Neural cell (in vitro differentiated cells): ENCODE data around the gene TPMT. TPM values are rescaled to one million over a fixed set of nuclear protein-coding genes. Genes with fewer than 3 reads are reported as not detected.

Experiments
- H2AFZ ChIP-seq: fragments of 200-600, 300-800 bp; sonication (generic), shearing (Covaris generic); 2 replicates; pipeline ENCODE4 v1.6.0; 2014; ENCODE audit warnings: low read depth, mild to moderate bottlenecking, antibody characterized with exemption, low read length, moderate library complexity
- H3F3A ChIP-seq: fragments of 200-600 bp; shearing (Covaris generic); 2 replicates; pipeline ENCODE4 v1.6.1; 2016; ENCODE audit warnings: mild to moderate bottlenecking, moderate library complexity, mixed read lengths, antibody characterized with exemption, low read length; ENCODE audit not compliant: insufficient read depth, poor library complexity, severe bottlenecking
- H3K27ac ChIP-seq: fragments of 200-600, 300-800 bp; sonication (generic), shearing (Covaris generic); 2 replicates; pipeline ENCODE4 v1.5.1; 2014; ENCODE audit warnings: mild to moderate bottlenecking, low read length, moderate library complexity
- H3K27me3 ChIP-seq: fragments of 300-800, 200-600 bp; sonication (generic), shearing (Covaris generic); 2 replicates; pipeline ENCODE4 v1.6.0; 2014; ENCODE audit warnings: mild to moderate bottlenecking, low read depth, low read length, moderate library complexity; ENCODE audit not compliant: insufficient read depth
- H3K36me3 ChIP-seq: fragments of 300-800, 200-600 bp; sonication (generic), shearing (Covaris generic); 2 replicates; pipeline ENCODE4 v1.5.1; 2014; ENCODE audit warnings: mild to moderate bottlenecking, antibody characterized with exemption, low read length, moderate library complexity; ENCODE audit not compliant: insufficient read depth
- H3K4me2 ChIP-seq: fragments of 300-800, 200-600 bp; sonication (generic), shearing (Covaris generic); 2 replicates; pipeline ENCODE4 v1.6.0; 2014; ENCODE audit warnings: mild to moderate bottlenecking, low read length
- H3K4me3 ChIP-seq: fragments of 300-800, 200-600 bp; sonication (generic), shearing (Covaris generic); 2 replicates; pipeline ENCODE4 v1.5.1; 2014; ENCODE audit warnings: mild to moderate bottlenecking, low read length, moderate library complexity
- H3K79me2 ChIP-seq: fragments of 200-600 bp; shearing (Covaris generic); replicated peaks from 2 replicates; pipeline ENCODE4 v1.6.0; 2014; ENCODE audit warnings: mild to moderate bottlenecking, low read length, moderate library complexity; ENCODE audit not compliant: insufficient read depth
- H3K9ac ChIP-seq: fragments of 300-800, 200-600 bp; sonication (generic), shearing (Covaris generic); 2 replicates; pipeline ENCODE4 v1.6.1; 2016; ENCODE audit warnings: mild to moderate bottlenecking, low read length, mixed read lengths
- H3K9me2 ChIP-seq: fragments of 200-600 bp; shearing (Covaris generic); 2 replicates; pipeline ENCODE4 v1.6.1; 2016; ENCODE audit warnings: mild to moderate bottlenecking, low read length, mixed read lengths; ENCODE audit not compliant: insufficient read depth
- H3K9me3 ChIP-seq: fragments of 200-600, 300-800 bp; sonication (generic), shearing (Covaris generic); 2 replicates; pipeline ENCODE4 v1.6.1; 2016; ENCODE audit warnings: mild to moderate bottlenecking, mixed run types, low read length, moderate library complexity, mixed read lengths
- H4K20me1 ChIP-seq: fragments of 200-600 bp; shearing (Covaris generic); 2 replicates; pipeline ENCODE4 v1.6.1; 2016; ENCODE audit warnings: mild to moderate bottlenecking, mixed run types; ENCODE audit not compliant: insufficient read depth
- CTCF ChIP-seq: fragments of 450-650 bp; IDR thresholded peaks from 2 replicates; pipeline ENCODE4 v1.5.1; 2014; ENCODE audit warnings: antibody characterized with exemption, mild to moderate bottlenecking, moderate library complexity; ENCODE audit not compliant: poor library complexity, severe bottlenecking
- EP300 ChIP-seq: fragments of 450-650 bp; conservative IDR thresholded peaks from 2 replicates; pipeline ENCODE4 v1.6.1; 2014; ENCODE audit warnings: antibody characterized with exemption, mild to moderate bottlenecking, moderate library complexity; ENCODE audit not compliant: poor library complexity, severe bottlenecking
- EZH2 ChIP-seq: fragments of 200-600, 300-800 bp; shearing (Covaris generic), sonication (generic); IDR thresholded peaks from 2 replicates; pipeline ENCODE4 v1.6.1; 2014; ENCODE audit warnings: antibody characterized with exemption, low read length, borderline replicate concordance, mild to moderate bottlenecking; ENCODE audit not compliant: insufficient read depth, poor library complexity, severe bottlenecking
- MXI1 ChIP-seq: fragments of 450-650 bp; conservative IDR thresholded peaks from 2 replicates; pipeline ENCODE4 v1.6.1; 2014; ENCODE audit warnings: antibody characterized with exemption, mild to moderate bottlenecking; ENCODE audit not compliant: poor library complexity, severe bottlenecking
- POLR2AphosphoS5 ChIP-seq: IDR thresholded peaks from 2 replicates; pipeline ENCODE4 v1.6.1; 2012
- RAD21 ChIP-seq: fragments of 450-650 bp; conservative IDR thresholded peaks from 2 replicates; pipeline ENCODE4 v1.6.1; 2014; ENCODE audit warnings: antibody characterized with exemption, mild to moderate bottlenecking, moderate library complexity
- REST ChIP-seq: IDR thresholded peaks from 2 replicates; pipeline ENCODE4 v1.6.1; 2012; ENCODE audit warnings: borderline replicate concordance
- SMC3 ChIP-seq: fragments of 450-650 bp; conservative IDR thresholded peaks from 2 replicates; pipeline ENCODE4 v1.6.1; 2014; ENCODE audit warnings: antibody characterized with exemption, mild to moderate bottlenecking, moderate library complexity; ENCODE audit not compliant: poor library complexity
- TAF1 ChIP-seq: IDR thresholded peaks from 2 replicates; pipeline ENCODE4 v1.6.1; 2012; ENCODE audit warnings: low read depth
- polyA plus RNA-seq: library from polyadenylated mRNA; depleted of rRNA; stranded (reverse); fragments of >200 nt; gene quantifications from 2 replicates; pipeline ENCODE4 v1.2.3, GENCODE V29; 2014

TPMT gene
- polyA plus RNA-seq, 1 donor from 2014 or later, result 5.7 TPM

- Histone ChIP-seq H3K4me2 (no peak overlapping the region), H3K36me3 (no peaks in the 10 kb centered on the region), H3F3A (no peaks in the 10 kb centered on the region), H3K9ac (no peak overlapping the region), H3K79me2 (no peaks in the 10 kb centered on the region), H3K4me3 (no peak overlapping the region), H3K9me2 (no peaks in the 10 kb centered on the region), H2AFZ (no peak overlapping the region), H3K27me3 (no peaks in the 10 kb centered on the region), H3K9me3 (no peaks in the 10 kb centered on the region), H3K27ac (no peak overlapping the region), H4K20me1 (no peaks in the 10 kb centered on the region)
- TF ChIP-seq POLR2AphosphoS5 (no peak), CTCF (no peak), SMC3 (no peak), MXI1 (no peak), EP300 (no peak), TAF1 (no peak), RAD21 (no peak), EZH2 (no peak), REST (no peak)
Observed at GRCh38 chr6:18138906-18139305, 16.0 kb downstream of the TPMT start.

- Histone ChIP-seq H3K4me2 (no peak overlapping the region), H3F3A (no peaks in the 10 kb centered on the region), H3K9ac (no peak overlapping the region), H3K4me3 (no peak overlapping the region), H3K27ac (no peak overlapping the region), H3K27me3 (no peaks in the 10 kb centered on the region), H2AFZ (no peak overlapping the region), H3K9me2 (no peaks in the 10 kb centered on the region), H4K20me1 (no peaks in the 10 kb centered on the region), H3K9me3 (no peaks in the 10 kb centered on the region), H3K79me2 (no peaks in the 10 kb centered on the region), H3K36me3 (no peaks in the 10 kb centered on the region)
- TF ChIP-seq MXI1 (no peak), CTCF (no peak), TAF1 (no peak), EZH2 (no peak), POLR2AphosphoS5 (no peak), RAD21 (no peak), EP300 (no peak), REST (no peak), SMC3 (no peak)
Observed at GRCh38 chr6:18136260-18136659, 18.6 kb downstream of the TPMT start.
